Activated T-helper 9 cell treated with anti-CD3 and anti-CD28 coated beads, Interleukin-2, amount 50 U/mL, for 16 hours (primary cell): ENCODE data around the gene SLC7A6.
A peak's percentile ranks its signal among the peaks of the same experiment; 100 is the strongest.

Source experiments
- DNase-seq: peaks from one replicate; pipeline ENCODE4 v3.0.0-alpha.2; 2020; ENCODE audit warnings: low read depth

SLC7A6 gene

GRCh38 chr16:68235108-68235886 is 29.0 kb upstream of the SLC7A6 start:
- no peak for DNase-seq

DNA sequence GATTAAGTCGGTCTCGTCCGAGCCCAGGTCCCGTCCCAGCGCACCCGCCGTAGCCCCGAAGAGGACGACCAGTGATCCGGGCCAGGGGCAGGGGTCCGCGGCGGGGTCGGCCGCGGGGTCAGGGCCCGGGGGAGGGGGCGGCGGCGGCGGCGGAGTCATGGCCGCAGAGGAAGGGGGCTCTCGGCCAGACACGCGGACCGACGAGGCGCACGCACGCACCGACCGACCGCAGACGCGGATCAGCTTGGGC is 28.5 kb upstream of the SLC7A6 start, which contains the start of gene ESRP2:
ESRP2 (minus strand) TSS at position 241 of the 250 bp plus-strand sequence; CDS start at position 159, 82 bp downstream.
- DNase-seq, result no peak

DNA sequence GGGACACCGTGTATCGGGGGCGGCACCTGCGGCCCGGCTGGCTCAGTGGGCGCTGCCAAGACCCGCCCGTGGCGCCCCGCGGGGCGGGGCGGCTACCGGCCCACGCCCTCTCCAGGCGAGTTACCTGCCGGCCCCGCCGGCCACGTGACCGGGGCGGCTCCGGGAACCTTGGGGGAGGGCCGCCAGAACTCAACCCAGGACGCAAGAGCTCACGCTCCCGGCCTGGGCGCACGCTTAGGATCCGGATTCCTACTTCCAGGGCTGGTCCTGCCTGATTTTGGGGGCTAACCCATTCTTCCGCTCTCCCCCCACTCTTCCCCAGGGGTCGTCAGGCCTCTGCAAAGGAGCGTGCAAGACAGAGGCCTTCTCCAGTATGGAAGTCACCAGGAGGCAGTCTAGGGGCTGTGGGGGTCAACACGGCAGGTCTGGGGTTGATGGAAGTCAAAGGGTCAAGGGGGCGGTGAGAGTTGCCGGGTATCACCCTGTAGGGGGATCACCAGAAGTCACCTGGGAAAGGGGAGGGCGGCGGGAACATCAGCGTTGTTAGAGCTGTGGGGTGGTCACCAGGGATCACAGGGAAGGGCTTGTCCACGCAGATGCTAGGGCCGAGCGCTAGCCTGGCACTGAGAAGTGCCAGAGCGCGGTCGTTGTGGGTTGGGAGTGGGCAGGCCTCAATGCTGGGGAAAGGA is 28.0 kb upstream of the SLC7A6 start:
- DNase-seq, result no peak

DNA sequence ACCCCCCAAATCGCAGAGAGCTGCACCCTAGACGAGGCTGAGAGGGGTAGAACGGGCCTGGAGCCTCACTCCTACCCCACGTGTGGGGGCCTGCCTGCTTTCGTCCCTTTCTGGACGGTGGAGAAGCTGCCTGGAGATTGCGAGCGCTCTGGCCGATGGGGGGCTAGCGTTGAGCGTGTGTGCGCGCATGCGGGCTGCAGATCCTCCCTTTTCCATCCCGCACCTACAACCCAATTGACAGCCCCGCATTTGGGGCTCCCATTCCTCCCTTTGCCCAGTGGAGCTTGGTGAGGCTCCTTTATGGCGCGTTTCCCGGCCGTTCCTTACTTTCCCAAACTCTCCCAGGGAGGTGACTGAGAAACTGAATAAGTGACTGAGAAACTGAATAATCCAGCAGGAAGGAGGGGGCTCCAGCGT is 27.5 kb upstream of the SLC7A6 start:
- no peak for DNase-seq

- DNase-seq, result peak; percentile 85
These were observed 26.9 kb upstream of the SLC7A6 start for GRCh38 chr16:68237243-68238028.

- no peak for DNase-seq
These were observed 26.3 kb upstream of the SLC7A6 start for GRCh38 chr16:68238029-68238345.

GRCh38 chr16:68242085-68242484 is 22.2 kb upstream of the SLC7A6 start:
- no peak for DNase-seq

DNA sequence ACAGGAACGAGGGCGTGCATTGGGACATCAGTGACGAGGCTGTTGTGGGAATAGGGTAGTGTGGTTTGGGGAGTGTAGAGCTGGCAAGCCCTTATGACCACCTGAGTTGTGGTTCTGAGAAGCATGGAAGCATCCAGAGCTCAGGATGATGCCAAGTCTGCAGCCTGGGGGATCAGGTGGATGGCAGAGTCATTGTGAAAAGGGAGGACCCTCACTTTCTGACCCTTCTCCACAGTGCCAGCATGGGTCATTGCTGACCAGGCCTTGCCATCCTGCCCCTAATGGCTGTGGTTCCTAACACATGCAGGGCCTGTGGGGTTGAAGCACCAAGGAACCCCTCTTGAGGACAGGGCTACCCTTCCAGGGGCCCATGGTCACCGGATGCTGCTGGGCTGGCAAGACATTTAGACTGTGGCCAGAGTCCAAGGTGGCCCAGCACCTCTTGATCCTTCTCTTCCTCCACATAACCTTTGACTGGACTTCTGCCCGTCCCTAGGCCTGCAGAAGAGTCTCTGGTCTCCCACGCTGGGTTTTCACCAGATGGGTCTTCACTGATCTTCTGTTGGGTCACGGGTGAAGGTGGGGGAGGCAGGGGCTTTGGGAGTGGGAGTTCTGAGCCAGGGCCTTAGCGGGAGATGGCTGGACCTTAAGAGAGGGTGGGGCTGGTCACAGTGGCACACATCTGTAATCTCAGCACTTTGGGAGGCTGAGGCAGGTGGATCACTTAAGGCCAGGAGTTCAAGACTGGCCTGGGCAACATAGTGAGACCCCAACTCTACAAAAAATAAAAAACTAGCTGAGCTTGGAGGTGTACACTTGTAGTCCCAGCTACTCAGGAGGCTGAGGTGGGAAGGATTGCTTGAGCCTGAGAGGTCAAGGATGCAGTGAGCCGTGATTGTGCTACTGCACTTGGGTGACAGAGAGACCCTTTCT is 21.1 kb upstream of the SLC7A6 start:
- no peak for DNase-seq

GRCh38 chr16:68244481-68244902 is 19.8 kb upstream of the SLC7A6 start:
- no peak for DNase-seq

GRCh38 chr16:68244903-68245853 is 19.1 kb upstream of the SLC7A6 start, which contains the start of gene PLA2G15:
Gene PLA2G15, plus strand, starts transcription at chr16:68245373. Its CDS starts 54 bp downstream, at chr16:68245427.
- peak; percentile 95 for DNase-seq

GRCh38 chr16:68246121-68246520 is 18.2 kb upstream of the SLC7A6 start:
- no peak for DNase-seq

- DNase-seq, result no peak
These were observed 17.7 kb upstream of the SLC7A6 start for GRCh38 chr16:68246666-68247065.

DNA sequence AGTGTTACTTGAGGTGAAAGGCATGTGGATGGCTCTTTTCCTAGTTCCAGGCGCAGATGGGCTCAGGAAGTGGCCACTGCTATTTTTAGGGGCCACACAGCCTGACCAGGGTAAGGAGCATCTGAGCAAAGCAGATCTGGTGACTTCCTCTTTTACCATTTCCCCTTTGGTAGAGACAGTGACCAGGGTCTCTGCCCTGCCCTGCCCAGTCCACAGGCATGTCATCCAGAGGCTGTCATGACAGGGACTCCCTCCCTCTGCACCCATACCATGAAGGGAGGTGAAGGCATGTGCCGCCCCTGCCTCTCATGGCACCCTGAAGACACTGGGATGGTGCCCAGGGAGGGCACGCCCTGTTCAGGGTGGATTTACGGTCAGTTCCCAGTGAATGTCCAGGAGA is 16.9 kb upstream of the SLC7A6 start:
- DNase-seq, result no peak

GRCh38 chr16:68247932-68248331 is 16.4 kb upstream of the SLC7A6 start:
- no peak for DNase-seq

- DNase-seq, result no peak
These were observed 15.0 kb upstream of the SLC7A6 start for GRCh38 chr16:68249371-68249770.

GRCh38 chr16:68250951-68251350 is 13.4 kb upstream of the SLC7A6 start:
- no peak for DNase-seq

- DNase-seq, result no peak
These were observed 12.5 kb upstream of the SLC7A6 start for GRCh38 chr16:68251832-68252231.

DNA sequence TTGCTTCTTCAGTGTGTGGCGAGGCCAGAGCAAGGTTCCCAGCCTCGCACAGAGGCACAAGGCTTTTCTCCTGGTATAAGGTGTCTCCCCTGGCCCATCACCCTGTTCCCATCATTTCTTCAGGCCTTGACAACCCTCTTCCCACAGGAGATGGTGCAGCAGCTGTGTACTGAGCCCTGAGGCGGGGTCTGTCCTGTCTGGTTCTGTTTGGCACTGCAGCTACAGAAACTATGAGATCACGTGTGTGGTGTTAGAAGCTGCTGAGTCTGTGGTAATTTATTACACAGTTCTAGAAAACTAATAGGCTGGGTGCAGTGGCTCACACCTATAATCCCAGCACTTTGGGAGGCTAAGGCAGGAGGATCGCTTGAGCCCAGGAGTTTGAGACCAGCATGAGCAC is 11.9 kb upstream of the SLC7A6 start:
- no peak for DNase-seq

DNA sequence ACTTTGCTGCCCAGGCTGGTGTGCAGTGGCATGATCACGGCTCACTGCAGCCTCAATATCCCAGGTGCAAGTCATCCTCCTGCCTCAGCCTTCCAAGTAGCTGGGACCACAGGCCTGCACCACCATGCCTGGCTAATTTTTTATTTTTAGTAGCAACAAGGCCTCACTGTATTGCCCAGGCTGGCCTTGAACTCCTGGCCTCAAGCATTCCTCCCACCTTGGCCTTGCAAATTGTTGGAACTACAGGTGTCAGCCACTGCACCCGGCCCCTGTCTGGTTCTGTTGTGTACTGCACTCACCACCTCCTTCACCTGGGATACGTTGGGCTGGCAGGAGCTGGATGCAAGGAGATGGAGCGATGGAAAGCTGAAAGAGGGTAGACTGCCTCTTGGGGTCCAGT is 10.6 kb upstream of the SLC7A6 start:
- no peak for DNase-seq

- DNase-seq, result no peak
These were observed 8.6 kb upstream of the SLC7A6 start for GRCh38 chr16:68255712-68256111.
